HEK293T (cell line): ENCODE data around the gene CPE.

Source experiments
- ELF4 ChIP-seq: fragments of 450-650 bp; IDR thresholded peaks from 2 replicates; pipeline ENCODE4 v1.6.1; 2017; ENCODE audit warnings: antibody characterized with exemption
- FOXA1 ChIP-seq: fragments of 450-650 bp; IDR thresholded peaks from 2 replicates; pipeline ENCODE4 v1.6.1; 2016; ENCODE audit warnings: mild to moderate bottlenecking
- HDGF ChIP-seq: fragments of 450-650 bp; IDR thresholded peaks from 2 replicates; pipeline ENCODE4 v1.6.1; 2017; ENCODE audit warnings: antibody characterized with exemption, borderline replicate concordance

DNA sequence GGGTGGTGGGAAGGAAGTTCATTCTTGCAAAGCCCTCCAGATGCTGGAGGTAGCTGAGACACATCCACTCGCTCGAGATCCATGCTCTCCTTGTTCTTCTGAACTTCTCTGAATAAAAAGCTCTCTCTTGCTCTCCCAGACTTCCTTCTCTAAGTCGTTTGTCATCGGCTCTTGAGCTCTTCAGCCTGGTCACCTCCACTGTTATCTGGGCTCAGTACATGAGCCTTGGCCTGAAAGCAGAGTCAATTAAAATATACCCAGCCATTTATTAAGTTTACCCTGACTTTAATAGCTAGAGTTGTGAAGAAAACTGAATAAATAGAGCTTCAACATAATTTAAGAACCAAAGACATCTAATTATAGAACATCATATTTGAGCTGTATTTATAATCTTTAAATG lies 99.0 kb downstream of the CPE start:
- TF ChIP-seq ELF4: no peak
- no peak for TF ChIP-seq HDGF
- no peak for TF ChIP-seq FOXA1
